ENCODE measurements around the gene RBBP8NL. TPM values are rescaled to one million over a fixed set of nuclear protein-coding genes. Genes with fewer than 3 reads are reported as not detected.

The RBBP8NL gene, protein sequence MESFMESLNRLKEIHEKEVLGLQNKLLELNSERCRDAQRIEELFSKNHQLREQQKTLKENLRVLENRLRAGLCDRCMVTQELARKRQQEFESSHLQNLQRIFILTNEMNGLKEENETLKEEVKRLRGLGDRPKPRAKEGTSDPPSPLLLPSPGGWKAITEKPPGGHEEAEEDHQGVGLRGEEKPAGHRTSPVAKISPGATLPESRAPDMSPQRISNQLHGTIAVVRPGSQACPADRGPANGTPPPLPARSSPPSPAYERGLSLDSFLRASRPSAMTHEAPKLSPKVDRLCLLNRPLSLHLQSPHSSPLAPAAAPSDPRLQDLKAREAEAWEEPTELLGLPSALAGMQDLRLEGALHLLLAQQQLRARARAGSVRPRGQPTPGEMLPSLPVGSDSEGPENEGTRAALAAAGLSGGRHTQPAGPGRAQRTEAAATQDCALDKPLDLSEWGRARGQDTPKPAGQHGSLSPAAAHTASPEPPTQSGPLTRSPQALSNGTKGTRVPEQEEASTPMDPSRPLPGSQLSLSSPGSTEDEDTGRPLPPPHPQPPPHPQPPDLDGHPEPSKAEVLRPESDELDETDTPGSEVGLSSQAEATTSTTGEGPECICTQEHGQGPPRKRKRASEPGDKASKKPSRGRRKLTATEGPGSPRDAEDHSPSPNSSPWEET
- total RNA-seq (2022) (39.2 and 40.5 TPM in 2 replicates), Bru-seq, nascent RNA (percentile 62 among the genes with signal in this experiment), BruChase-seq, experiment 1, labeled RNA remaining after a 2-hour chase (percentile 58 among the genes with signal in this experiment), BruChase-seq, experiment 2, labeled RNA remaining after a 6-hour chase (percentile 62 among the genes with signal in this experiment)
- long read RNA-seq, transcript RBBP8NL-201 (14 exons, 2,793 nt) = major isoform, 8 of 35 reads
- long read RNA-seq, partial matches to known transcripts = 24 of 35 reads
- long read RNA-seq, other reads (novel, unspliced or antisense) = 3 of 35 reads

DNA sequence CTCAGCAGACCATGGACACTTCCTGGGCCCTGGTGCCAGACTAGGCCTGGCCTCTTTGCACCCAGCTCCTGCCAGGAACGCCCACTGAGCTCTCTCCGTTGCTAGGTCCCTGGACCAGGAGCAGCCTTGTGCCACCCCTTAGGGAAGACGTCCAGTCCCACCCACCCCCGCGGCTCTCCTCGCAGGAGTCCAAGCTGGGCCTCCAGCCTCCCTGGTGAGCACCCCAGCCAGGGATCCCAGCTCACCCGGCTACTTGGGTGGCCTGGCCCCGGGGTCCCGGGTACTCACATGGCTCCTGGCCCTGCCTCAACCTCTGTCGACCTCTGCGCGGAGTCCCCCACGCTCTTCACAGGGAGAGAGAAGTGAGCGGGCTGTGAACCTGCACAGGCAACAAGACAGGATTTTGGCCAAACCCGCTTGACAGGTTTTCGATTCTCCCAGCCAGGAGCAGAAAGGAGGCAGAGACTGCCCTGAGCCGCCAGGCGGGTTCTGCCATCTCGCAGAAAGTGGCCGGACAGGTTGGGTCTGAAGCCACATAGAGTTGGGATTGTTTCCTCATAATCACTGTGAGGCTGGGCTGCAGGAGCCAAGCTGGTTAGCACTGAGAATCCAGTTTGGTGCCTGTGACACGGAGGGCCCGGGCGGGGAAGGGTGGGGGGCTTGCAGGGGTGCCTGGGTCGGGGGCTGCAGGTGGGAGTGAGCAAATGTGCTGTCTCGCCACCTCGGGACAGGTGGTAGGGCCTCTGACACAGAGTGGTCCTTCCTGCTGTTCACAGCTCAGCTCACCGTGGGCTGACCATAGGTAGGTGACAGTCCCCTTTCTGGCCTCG lies at the start of gene RBBP8NL:
Gene RBBP8NL, minus strand, starts transcription at position 368 of the 830 bp plus-strand sequence. CDS start 7,892 bp downstream, outside the sequence.
- Mint-ChIP-seq H3K4me3 (ENCODE audit: unreplicated experiment) (peak within 1 kb of the TSS; percentile 90), H3K4me1 (ENCODE audit: low read depth, unreplicated experiment) (peaks cover 84% of the 10 kb centered on the region), H3K27ac (ENCODE audit: unreplicated experiment) (peak within 1 kb of the TSS; percentile 88), H3K36me3 (ENCODE audit: insufficient read depth, unreplicated experiment) (peaks cover 61% of the 10 kb centered on the region), H3K9me3 (ENCODE audit: unreplicated experiment) (no peaks in the 10 kb centered on the region), H3K27me3 (ENCODE audit: insufficient read depth, unreplicated experiment) (no peaks in the 10 kb centered on the region)
- H3K27me3 ChIP-seq (replicated peaks; ENCODE audit: control insufficient read depth, insufficient read depth, low read length) = no peaks in the 10 kb centered on the region
- POLR2A ChIA-PET = interaction anchor here (0.9 kb wide), 1 partner anchor 20 kb away, joined by 11 read pairs; no protein-coding TSS in a partner anchor
- peaks cover 6% of the 10 kb centered on the region; the same call in 1 of the 2 replicates for H3K36me3 ChIP-seq (ENCODE audit: control insufficient read depth, insufficient read depth, low read length)
- BruUV-seq (replicated peaks) = no TSS peak
- TF ChIP-seq, protein P1, sequence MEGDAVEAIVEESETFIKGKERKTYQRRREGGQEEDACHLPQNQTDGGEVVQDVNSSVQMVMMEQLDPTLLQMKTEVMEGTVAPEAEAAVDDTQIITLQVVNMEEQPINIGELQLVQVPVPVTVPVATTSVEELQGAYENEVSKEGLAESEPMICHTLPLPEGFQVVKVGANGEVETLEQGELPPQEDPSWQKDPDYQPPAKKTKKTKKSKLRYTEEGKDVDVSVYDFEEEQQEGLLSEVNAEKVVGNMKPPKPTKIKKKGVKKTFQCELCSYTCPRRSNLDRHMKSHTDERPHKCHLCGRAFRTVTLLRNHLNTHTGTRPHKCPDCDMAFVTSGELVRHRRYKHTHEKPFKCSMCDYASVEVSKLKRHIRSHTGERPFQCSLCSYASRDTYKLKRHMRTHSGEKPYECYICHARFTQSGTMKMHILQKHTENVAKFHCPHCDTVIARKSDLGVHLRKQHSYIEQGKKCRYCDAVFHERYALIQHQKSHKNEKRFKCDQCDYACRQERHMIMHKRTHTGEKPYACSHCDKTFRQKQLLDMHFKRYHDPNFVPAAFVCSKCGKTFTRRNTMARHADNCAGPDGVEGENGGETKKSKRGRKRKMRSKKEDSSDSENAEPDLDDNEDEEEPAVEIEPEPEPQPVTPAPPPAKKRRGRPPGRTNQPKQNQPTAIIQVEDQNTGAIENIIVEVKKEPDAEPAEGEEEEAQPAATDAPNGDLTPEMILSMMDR (IDR thresholded peaks at IDR 0.05; ENCODE audit: insufficient read depth in 1 of 2, low read depth in 1 of 2, low read length in 1 of 2, severe bottlenecking in 1 of 2, unreplicated experiment in 1 of 2) = peak; percentile 42 to 79
- DNase-seq = peak; percentile 100
- CTCF ChIA-PET = interaction anchor here (0.6 to 1.8 kb wide), 5 partner anchors 48 to 189 kb away, joined by 3 to 10 read pairs (median 3); partner anchors contain the start of gene GATA5
- H3K4me3 ChIP-seq (ENCODE audit: low read depth, low read length) = peak within 1 kb of the TSS; percentile 41
- no peaks in the 10 kb centered on the region for H3K9me3 ChIP-seq
- intact Hi-C loops (cut with micrococcal nuclease; ENCODE audit: unreplicated experiment) = no loop called here
- H3K4me1 ChIP-seq = peaks cover 92% of the 10 kb centered on the region

DNA sequence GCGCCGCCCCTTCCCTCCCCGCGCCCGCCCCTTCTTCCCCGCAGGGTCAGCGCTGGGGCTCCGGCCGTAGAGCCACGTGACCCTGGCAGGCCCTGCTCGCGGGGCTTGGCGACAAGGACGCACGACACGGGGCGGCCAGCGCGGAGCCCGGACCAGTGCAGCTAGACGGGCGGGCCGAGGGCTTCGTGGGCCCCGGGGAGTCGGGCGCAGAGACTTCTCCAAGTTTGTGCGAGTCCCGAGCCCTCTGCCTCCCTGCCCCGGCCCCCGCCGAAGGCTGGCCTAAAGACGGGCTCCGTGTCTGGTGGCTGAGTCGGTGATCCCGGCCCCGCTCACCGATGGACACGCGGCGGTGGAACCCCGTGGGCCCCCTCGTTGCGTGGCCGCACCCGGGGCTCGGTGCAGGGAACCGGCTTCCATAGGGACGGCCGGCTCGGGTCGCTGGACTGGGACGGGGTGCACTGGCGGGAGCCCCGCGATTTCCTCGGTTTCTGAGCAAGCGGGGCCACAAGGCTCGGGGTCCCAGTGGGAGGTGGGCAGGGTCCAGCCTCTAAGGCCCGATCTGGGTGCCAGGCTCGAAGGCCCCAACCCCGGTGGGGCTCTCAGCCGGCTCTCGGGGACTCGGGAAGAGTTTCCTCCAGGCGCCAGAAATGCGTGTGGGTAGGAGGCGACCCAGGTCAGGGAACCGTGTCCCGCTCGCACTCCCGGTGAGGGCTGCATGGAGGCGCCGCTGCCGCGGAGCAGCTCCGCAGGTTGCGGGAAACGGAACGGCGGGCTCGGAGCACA lies 48.9 kb upstream of the RBBP8NL start:
- no TSS peak for BruUV-seq (replicated peaks)
- TF ChIP-seq, protein P1 (IDR thresholded peaks at IDR 0.05; ENCODE audit: insufficient read depth in 1 of 2, low read depth in 1 of 2, low read length in 1 of 2, severe bottlenecking in 1 of 2, unreplicated experiment in 1 of 2) = no peak
- Histone ChIP-seq H3K4me1 (peaks cover 52% of the 10 kb centered on the region), H3K36me3 (ENCODE audit: control insufficient read depth, insufficient read depth, low read length) (no peaks in the 10 kb centered on the region), H3K4me3 (ENCODE audit: low read depth, low read length) (no peak overlapping the region), H3K27me3 (replicated peaks; ENCODE audit: control insufficient read depth, insufficient read depth, low read length) (no peaks in the 10 kb centered on the region), H3K9me3 (no peaks in the 10 kb centered on the region)
- peaks cover 6% of the 10 kb centered on the region for H3K36me3 Mint-ChIP-seq (ENCODE audit: insufficient read depth, unreplicated experiment)
- DNase-seq = no peak
- peaks cover 11% of the 10 kb centered on the region for H3K9me3 Mint-ChIP-seq (ENCODE audit: unreplicated experiment)
- ChIA-PET CTCF (interaction anchor here (0.6 kb wide), 1 partner anchor 49 kb away, joined by 3 read pairs; the partner anchor contains the start of gene RBBP8NL), POLR2A (interaction anchor here (0.6 kb wide), 1 partner anchor 328 kb away, joined by 3 read pairs; the partner anchor contains the start of gene OGFR)
- intact Hi-C loops (cut with micrococcal nuclease; ENCODE audit: unreplicated experiment) = no loop called here
- H3K4me1 Mint-ChIP-seq (ENCODE audit: low read depth, unreplicated experiment) = peaks cover 46% of the 10 kb centered on the region
- H3K27me3 Mint-ChIP-seq (ENCODE audit: insufficient read depth, unreplicated experiment) = no peaks in the 10 kb centered on the region
- H3K4me3 Mint-ChIP-seq (ENCODE audit: unreplicated experiment) = no peak overlapping the region
- H3K27ac Mint-ChIP-seq (ENCODE audit: unreplicated experiment) = peak overlapping the region; percentile 72
